GM12874 (cell line): ENCODE data around the gene RTL10.

Source experiments
- CTCF ChIP-seq: IDR thresholded peaks from 2 replicates; pipeline ENCODE4 v1.5.1; 2011; ENCODE audit warnings: low read depth, mild to moderate bottlenecking, control low read depth, low read length, moderate library complexity; ENCODE audit not compliant: insufficient read depth

The RTL10 gene

GRCh38 chr22:19880786-19881569 is 26.3 kb upstream of the RTL10 start:
- no peak for TF ChIP-seq CTCF

- no peak for TF ChIP-seq CTCF
These were observed 25.5 kb upstream of the RTL10 start for GRCh38 chr22:19879992-19880785.

- TF ChIP-seq CTCF = no peak
These were observed 24.9 kb upstream of the RTL10 start for GRCh38 chr22:19879643-19879991.

- no peak for TF ChIP-seq CTCF
These were observed 24.5 kb upstream of the RTL10 start for GRCh38 chr22:19879246-19879570.

GRCh38 chr22:19878461-19879245 is 24.0 kb upstream of the RTL10 start:
- TF ChIP-seq CTCF = no peak

- TF ChIP-seq CTCF = no peak
These were observed 23.1 kb upstream of the RTL10 start for GRCh38 chr22:19877626-19878339.
